Ovary (tissue), 9 donors: ENCODE measurements around the gene KMT2E. TPM values are rescaled to one million over a fixed set of nuclear protein-coding genes. Genes with fewer than 3 reads are reported as not detected.

Experiments
- DNase-seq, 5 donors: peaks; one replicate each; pipeline ENCODE4 v3.0.0-alpha.2; 2019 to 2020
- H3K27ac ChIP-seq, 2 donors: fragments of 200-600 bp; one replicate each; pipeline versions ENCODE4 v1.5.1 to v1.8.0; 2019 to 2022
- H3K27me3 ChIP-seq: fragments of 200-600 bp; one replicate; pipeline ENCODE4 v1.8.0; 2022
- H3K36me3 ChIP-seq: fragments of 200-600 bp; sonication (generic); one replicate; pipeline ENCODE4 v1.5.1; 2019
- H3K4me1 ChIP-seq: one replicate; pipeline ENCODE4 v1.8.1; 2013; ENCODE audit warnings: mild to moderate bottlenecking, moderate library complexity; ENCODE audit not compliant: insufficient read depth
- H3K4me3 ChIP-seq: fragments of 200-600 bp; sonication (generic); one replicate; pipeline ENCODE4 v1.5.1; 2017
- H3K9me3 ChIP-seq, 2 donors: fragments of 200-600 bp in 1 of 2; sonication (generic) in 1 of 2; one replicate each; pipeline versions ENCODE4 v1.5.1 to v1.8.1; 2013 to 2019; ENCODE audit warnings: mild to moderate bottlenecking in 1 of 2, moderate library complexity in 1 of 2
- EP300 ChIP-seq: sonication (generic); formaldehyde crosslinking; IDR thresholded peaks from one replicate; pipeline ENCODE4 v1.6.1; 2017; ENCODE audit warnings: antibody characterized with exemption
- POLR2A ChIP-seq: fragments of 450-650 bp; IDR thresholded peaks from one replicate; pipeline ENCODE4 v1.6.1; 2017; ENCODE audit warnings: antibody characterized with exemption, mild to moderate bottlenecking, moderate library complexity
- WGBS, 3 donors: extraction: QIAGEN DNeasy Blood & Tissue Kit in 1 of 3; methylation state at CpG; one replicate each; pipeline versions ENCODE4 v1.1.5 to v1.1.7; 2013 to 2017; 5-methylcytosine and 5-hydroxymethylcytosine counted together
- intact Hi-C, 4 donors: fragments of 100-400 bp; cut with DNase I; formaldehyde crosslinking; loops; one replicate each; pipeline versions ENCODE4 v1.11.0 to v1.15.1; 2022 to 2023
- polyA plus RNA-seq, 2 donors: library from polyadenylated mRNA; stranded (reverse); fragments of 200-250 nt in 1 of 2; fragments of 350-450 nt in 1 of 2; fragmentation: Illumina TruSeq in 1 of 2; extraction: RNeasy Lipid Tissue Mini Kit (QIAGEN cat#74804) in 1 of 2; gene quantifications; one replicate each; pipeline ENCODE4 v1.2.3, GENCODE V29; 2013 to 2014
- total RNA-seq, 7 donors: library from RNA; depleted of rRNA in 2 of 7; stranded (reverse); fragments of >200 nt in 2 of 7; fragmentation: NEBNext Ultra II Directional in 3 of 7; extraction: Animal tissue kit (Norgen Biotek cat#: 25700) in 3 of 7; gene quantifications; one replicate each; pipeline versions ENCODE4 v1.1.0 to v1.2.4, GENCODE V29; 2016 to 2023
- TF ChIP-seq, protein P1 (sequence below), 3 donors: fragments of 450-650 bp in 2 of 3; fragments of 200-600 bp in 1 of 3; IDR thresholded peaks; one replicate each; pipeline versions ENCODE4 v1.5.1 to v1.8.0; 2016 to 2022; ENCODE audit warnings: antibody characterized with exemption in 3 of 3, mild to moderate bottlenecking in 1 of 3
- donor health status: DM: no; HTN: no; CAD: no; lungs with moderate emphysema.
- donor health status: DM: no; HTN: no; CAD: no.
- donor health status: Bipolar disorder and iron deficiency.
- donor health status: DM: yes; HTN: yes; CAD: no.
- donor health status: DM: no; HTN: no; CAD: no.
- donor health status: DM: yes; HTN: yes; CAD: no.

The KMT2E gene
- total and polyA plus RNA-seq, 9 donors: 35.2 to 152 (median 113) TPM

DNA sequence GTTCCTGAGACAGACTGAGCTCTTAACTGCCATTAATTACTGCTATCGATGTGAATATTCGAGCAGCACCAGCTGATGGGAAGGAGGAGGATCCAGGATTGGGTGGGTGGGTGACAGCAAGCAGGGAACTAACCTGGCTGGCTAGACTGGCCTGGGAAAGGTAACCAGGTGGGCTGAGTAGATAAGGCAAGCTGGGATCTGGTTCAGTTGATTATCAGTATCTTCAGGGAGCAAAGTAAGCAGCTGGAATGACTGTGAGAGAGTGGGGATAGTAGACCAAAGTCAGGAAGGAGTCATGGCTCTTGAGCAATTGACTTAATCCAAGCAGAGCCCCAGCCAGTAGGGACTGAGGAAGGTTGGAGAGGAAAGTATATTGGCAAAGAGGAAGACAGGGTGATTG, 46.9 kb upstream of the KMT2E start:
- no peaks in the 10 kb centered on the region for H3K27me3 ChIP-seq
- H3K4me3 ChIP-seq: no peak overlapping the region
- H3K27ac ChIP-seq: no peak overlapping the region
- no peaks in the 10 kb centered on the region for H3K9me3 ChIP-seq
- 89 to 90% (median 90%) methylated on average over 2 of the region's 2 CpGs for WGBS, 3 donors
- no peaks in the 10 kb centered on the region for H3K36me3 ChIP-seq
- intact Hi-C loops: no loop called here
- H3K4me1 ChIP-seq: peaks cover 12% of the 10 kb centered on the region
- DNase-seq: no peak
- TF ChIP-seq, protein P1, sequence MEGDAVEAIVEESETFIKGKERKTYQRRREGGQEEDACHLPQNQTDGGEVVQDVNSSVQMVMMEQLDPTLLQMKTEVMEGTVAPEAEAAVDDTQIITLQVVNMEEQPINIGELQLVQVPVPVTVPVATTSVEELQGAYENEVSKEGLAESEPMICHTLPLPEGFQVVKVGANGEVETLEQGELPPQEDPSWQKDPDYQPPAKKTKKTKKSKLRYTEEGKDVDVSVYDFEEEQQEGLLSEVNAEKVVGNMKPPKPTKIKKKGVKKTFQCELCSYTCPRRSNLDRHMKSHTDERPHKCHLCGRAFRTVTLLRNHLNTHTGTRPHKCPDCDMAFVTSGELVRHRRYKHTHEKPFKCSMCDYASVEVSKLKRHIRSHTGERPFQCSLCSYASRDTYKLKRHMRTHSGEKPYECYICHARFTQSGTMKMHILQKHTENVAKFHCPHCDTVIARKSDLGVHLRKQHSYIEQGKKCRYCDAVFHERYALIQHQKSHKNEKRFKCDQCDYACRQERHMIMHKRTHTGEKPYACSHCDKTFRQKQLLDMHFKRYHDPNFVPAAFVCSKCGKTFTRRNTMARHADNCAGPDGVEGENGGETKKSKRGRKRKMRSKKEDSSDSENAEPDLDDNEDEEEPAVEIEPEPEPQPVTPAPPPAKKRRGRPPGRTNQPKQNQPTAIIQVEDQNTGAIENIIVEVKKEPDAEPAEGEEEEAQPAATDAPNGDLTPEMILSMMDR (IDR thresholded peaks at IDR 0.05): no peak
- TF ChIP-seq POLR2A: no peak
- TF ChIP-seq EP300: no peak

GRCh38 chr7:104967595-104967994, 46.4 kb upstream of the KMT2E start:
- Histone ChIP-seq H3K27ac (no peak overlapping the region), H3K27me3 (no peaks in the 10 kb centered on the region), H3K4me1 (peaks cover 12% of the 10 kb centered on the region), H3K36me3 (no peaks in the 10 kb centered on the region), H3K4me3 (no peak overlapping the region), H3K9me3 (no peaks in the 10 kb centered on the region)
- WGBS, 3 donors: 36 to 63% (median 53%) methylated on average over 4 of the region's 4 CpGs
- no peak for DNase-seq
- no peak for TF ChIP-seq POLR2A
- no peak for TF ChIP-seq EP300
- TF ChIP-seq, protein P1 (IDR thresholded peaks at IDR 0.05): no peak
- intact Hi-C loops: no loop called here

DNA sequence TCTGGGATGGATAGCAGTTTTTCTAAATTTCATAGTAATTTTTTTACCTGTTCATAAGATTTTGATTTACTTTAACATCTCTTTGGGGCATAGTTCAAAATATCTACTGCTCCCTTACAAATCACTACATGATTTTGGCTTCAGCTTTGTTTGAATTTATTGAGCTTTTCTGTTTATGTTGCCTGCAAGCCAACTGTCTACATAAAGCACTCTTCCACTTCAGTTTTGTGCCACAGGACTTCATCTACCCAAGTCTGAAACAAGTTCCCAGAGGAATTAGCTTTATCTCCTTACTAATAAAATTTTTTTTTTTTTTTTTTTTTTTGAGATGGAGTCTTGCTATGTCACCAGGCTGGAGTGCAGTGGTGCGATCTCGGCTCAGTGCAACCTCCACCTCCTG, 45.4 kb upstream of the KMT2E start:
- Histone ChIP-seq H3K9me3 (no peaks in the 10 kb centered on the region), H3K4me3 (no peak overlapping the region), H3K27me3 (no peaks in the 10 kb centered on the region), H3K36me3 (no peaks in the 10 kb centered on the region), H3K4me1 (peaks cover 9% of the 10 kb centered on the region), H3K27ac (no peak overlapping the region)
- DNase-seq: no peak
- intact Hi-C loops: no loop called here
- WGBS, 3 donors: 67 to 84% (median 75%) methylated on average over 2 of the region's 2 CpGs
- TF ChIP-seq, protein P1 (IDR thresholded peaks at IDR 0.05): no peak
- TF ChIP-seq POLR2A (no peak), EP300 (no peak)

GRCh38 chr7:104969183-104969582, 44.8 kb upstream of the KMT2E start:
- H3K27ac ChIP-seq: no peak overlapping the region
- WGBS, 3 donors: 85 to 88% (median 88%) methylated on average over 2 of the region's 2 CpGs
- H3K4me1 ChIP-seq: peaks cover 7% of the 10 kb centered on the region
- H3K36me3 ChIP-seq: no peaks in the 10 kb centered on the region
- TF ChIP-seq, protein P1 (IDR thresholded peaks at IDR 0.05): no peak
- TF ChIP-seq POLR2A (no peak), EP300 (no peak)
- no peaks in the 10 kb centered on the region for H3K9me3 ChIP-seq
- DNase-seq: no peak
- intact Hi-C loops: no loop called here
- no peak overlapping the region for H3K4me3 ChIP-seq
- H3K27me3 ChIP-seq: no peaks in the 10 kb centered on the region
